ENCODE results near the gene WDFY3.

WDFY3 gene

GRCh38 chr4:84913176-84913575 lies 53.3 kb downstream of the WDFY3 start:
- H3K4me3 Mint-ChIP-seq, result no peak overlapping the region
- no peaks in the 10 kb centered on the region for H3K36me3 Mint-ChIP-seq (ENCODE audit: low read depth)
- H3K4me1 Mint-ChIP-seq (ENCODE audit: low read depth), result no peaks in the 10 kb centered on the region

DNA sequence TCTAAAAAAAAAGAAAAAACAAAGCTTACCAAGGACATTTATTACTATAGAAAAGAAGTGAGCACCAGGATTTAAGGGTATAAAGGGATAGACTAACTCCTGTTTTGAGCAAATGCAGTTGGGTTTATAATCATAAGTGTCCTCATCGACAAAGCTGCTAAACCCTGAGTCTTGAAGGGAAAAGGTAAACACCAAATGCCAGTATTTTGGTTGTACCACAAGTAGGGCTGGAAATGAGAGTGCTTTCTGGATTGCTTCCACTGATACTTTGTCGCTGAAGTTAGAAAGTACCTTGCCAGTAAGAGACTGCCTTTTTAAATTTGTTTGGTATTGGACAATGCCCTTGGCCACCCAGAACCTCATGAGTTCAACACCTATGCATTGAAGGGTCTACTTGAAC lies 53.7 kb downstream of the WDFY3 start:
- Mint-ChIP-seq H3K36me3 (ENCODE audit: low read depth) (no peaks in the 10 kb centered on the region), H3K4me1 (ENCODE audit: low read depth) (no peaks in the 10 kb centered on the region), H3K27me3 (ENCODE audit: low read depth) (no peaks in the 10 kb centered on the region), H3K4me3 (no peak overlapping the region), H3K27ac (no peak overlapping the region), H3K9me3 (no peaks in the 10 kb centered on the region)
- DNase-seq (ENCODE audit: low spot score), result no peak

More at GRCh38 chr4:84913176-84913575, 53.3 kb downstream of the WDFY3 start:
- Mint-ChIP-seq H3K9me3 (no peaks in the 10 kb centered on the region), H3K27me3 (ENCODE audit: low read depth) (no peaks in the 10 kb centered on the region), H3K27ac (no peak overlapping the region)
- no peak for DNase-seq (ENCODE audit: low spot score)

DNA sequence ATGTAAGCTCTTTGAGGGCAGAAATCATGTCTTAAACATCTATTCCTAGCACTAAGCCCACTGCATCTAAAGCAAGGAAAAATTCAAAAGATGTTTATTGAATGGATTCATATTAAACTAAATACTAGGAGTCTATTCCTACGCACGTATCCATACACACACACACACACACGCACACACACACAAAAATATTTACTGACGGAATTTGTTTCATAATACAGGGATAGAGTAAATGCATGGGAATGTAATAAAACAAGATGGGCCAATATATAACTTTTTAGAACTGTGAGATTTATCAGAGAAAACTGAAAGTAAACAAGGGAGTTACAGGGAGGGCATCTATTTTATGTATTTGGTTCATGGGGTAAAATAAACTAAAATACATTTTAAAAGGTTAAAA lies 57.6 kb downstream of the WDFY3 start:
- H3K36me3 Mint-ChIP-seq (ENCODE audit: low read depth), result no peaks in the 10 kb centered on the region
- no peak overlapping the region for H3K27ac Mint-ChIP-seq
- no peak overlapping the region for H3K4me3 Mint-ChIP-seq
- no peak for DNase-seq (ENCODE audit: low spot score)
- H3K4me1 Mint-ChIP-seq (ENCODE audit: low read depth), result no peaks in the 10 kb centered on the region
- no peaks in the 10 kb centered on the region for H3K9me3 Mint-ChIP-seq
- no peaks in the 10 kb centered on the region for H3K27me3 Mint-ChIP-seq (ENCODE audit: low read depth)

GRCh38 chr4:84907145-84907544 lies 59.3 kb downstream of the WDFY3 start:
- Mint-ChIP-seq H3K36me3 (ENCODE audit: low read depth) (no peaks in the 10 kb centered on the region), H3K4me1 (ENCODE audit: low read depth) (no peaks in the 10 kb centered on the region), H3K27ac (no peak overlapping the region), H3K9me3 (no peaks in the 10 kb centered on the region), H3K4me3 (no peak overlapping the region), H3K27me3 (ENCODE audit: low read depth) (no peaks in the 10 kb centered on the region)
- DNase-seq (ENCODE audit: low spot score), result no peak

GRCh38 chr4:84905646-84906045 lies 60.8 kb downstream of the WDFY3 start:
- Mint-ChIP-seq H3K27ac (no peak overlapping the region), H3K4me1 (ENCODE audit: low read depth) (no peaks in the 10 kb centered on the region)

GRCh38 chr4:84901740-84902281 lies 64.7 kb downstream of the WDFY3 start:
- Mint-ChIP-seq H3K9me3 (no peaks in the 10 kb centered on the region), H3K36me3 (ENCODE audit: low read depth) (no peaks in the 10 kb centered on the region), H3K27ac (no peak overlapping the region), H3K27me3 (ENCODE audit: low read depth) (no peaks in the 10 kb centered on the region), H3K4me1 (ENCODE audit: low read depth) (no peaks in the 10 kb centered on the region), H3K4me3 (no peak overlapping the region)
- DNase-seq (ENCODE audit: low spot score), result no peak

More at GRCh38 chr4:84905646-84906045, 60.8 kb downstream of the WDFY3 start:
- Mint-ChIP-seq H3K9me3 (no peaks in the 10 kb centered on the region), H3K4me3 (no peak overlapping the region), H3K36me3 (ENCODE audit: low read depth) (no peaks in the 10 kb centered on the region), H3K27me3 (ENCODE audit: low read depth) (no peaks in the 10 kb centered on the region)
- no peak for DNase-seq (ENCODE audit: low spot score)

DNA sequence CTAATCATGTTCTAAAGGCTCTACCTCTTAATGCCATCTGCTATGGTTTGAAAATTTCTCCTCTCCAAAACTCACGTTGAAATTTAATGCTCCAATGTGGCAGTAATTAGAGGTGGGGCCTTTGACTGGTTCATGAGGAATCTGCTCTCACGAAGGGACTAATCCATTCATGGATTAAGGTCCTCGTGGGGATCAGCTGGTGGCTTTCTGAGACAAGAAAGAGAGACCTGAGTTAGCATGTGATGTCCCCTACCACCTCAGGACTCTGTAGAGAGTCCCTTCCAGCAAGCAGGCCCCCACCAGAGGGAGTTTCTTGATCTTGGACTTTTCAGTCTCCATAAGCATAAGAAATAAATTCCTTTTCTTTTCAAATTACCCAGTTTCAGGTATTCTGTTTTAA lies 65.3 kb downstream of the WDFY3 start:
- no peak for DNase-seq (ENCODE audit: low spot score)
- H3K36me3 Mint-ChIP-seq (ENCODE audit: low read depth), result no peaks in the 10 kb centered on the region

DNA sequence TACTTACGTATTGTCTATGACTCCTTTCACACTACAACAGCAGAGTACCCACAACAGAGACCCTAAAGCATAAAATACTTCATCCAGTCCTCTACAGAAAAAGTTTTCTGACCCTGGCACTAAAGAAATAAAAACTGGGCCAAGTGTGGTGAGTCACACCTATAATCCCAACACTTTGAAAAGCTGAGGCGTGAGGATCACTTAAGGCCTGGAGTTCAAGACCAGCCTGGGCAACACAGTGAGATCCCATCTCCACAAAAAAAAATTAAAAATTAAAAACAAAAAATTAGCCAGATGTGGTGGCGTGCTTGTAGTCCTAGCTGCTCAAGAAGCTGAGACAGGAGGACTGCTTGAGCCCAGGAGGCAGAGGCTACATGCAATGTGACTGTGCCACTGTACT lies 66.9 kb downstream of the WDFY3 start:
- no peaks in the 10 kb centered on the region for H3K36me3 Mint-ChIP-seq (ENCODE audit: low read depth)
- no peak for DNase-seq (ENCODE audit: low spot score)
- H3K4me3 Mint-ChIP-seq, result no peak overlapping the region
- no peaks in the 10 kb centered on the region for H3K4me1 Mint-ChIP-seq (ENCODE audit: low read depth)
- H3K27ac Mint-ChIP-seq, result no peak overlapping the region
- H3K9me3 Mint-ChIP-seq, result no peaks in the 10 kb centered on the region
- H3K27me3 Mint-ChIP-seq (ENCODE audit: low read depth), result no peaks in the 10 kb centered on the region

More for the DNA sequence above, 65.3 kb downstream of the WDFY3 start:
- Mint-ChIP-seq H3K9me3 (no peaks in the 10 kb centered on the region), H3K4me1 (ENCODE audit: low read depth) (no peaks in the 10 kb centered on the region), H3K27me3 (ENCODE audit: low read depth) (no peaks in the 10 kb centered on the region), H3K27ac (no peak overlapping the region), H3K4me3 (no peak overlapping the region)

- Mint-ChIP-seq H3K27me3 (ENCODE audit: low read depth) (no peaks in the 10 kb centered on the region), H3K27ac (no peak overlapping the region), H3K36me3 (ENCODE audit: low read depth) (no peaks in the 10 kb centered on the region), H3K9me3 (no peaks in the 10 kb centered on the region), H3K4me3 (no peak overlapping the region), H3K4me1 (ENCODE audit: low read depth) (no peaks in the 10 kb centered on the region)
- DNase-seq (ENCODE audit: low spot score), result no peak
Observed at GRCh38 chr4:84897516-84897915, 69.0 kb downstream of the WDFY3 start.

DNA sequence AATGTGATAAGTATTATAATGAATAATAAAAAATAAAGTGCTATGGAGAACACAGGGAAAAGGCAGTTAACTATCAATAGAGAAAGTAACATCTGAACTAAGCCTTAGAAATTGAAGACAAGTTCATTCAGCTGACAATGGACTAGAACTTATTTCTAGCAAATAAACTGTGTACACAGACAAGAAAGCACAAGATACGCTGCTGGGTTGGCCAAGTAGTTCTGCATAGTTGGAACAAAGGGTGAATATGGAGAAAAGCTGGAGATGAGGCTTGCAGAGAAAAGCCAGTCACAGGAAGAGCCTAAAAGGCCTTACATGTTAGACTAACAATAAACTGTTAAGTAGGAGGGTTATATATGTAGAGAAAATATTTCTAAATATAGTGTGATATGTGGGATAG lies 71.2 kb downstream of the WDFY3 start:
- Mint-ChIP-seq H3K4me1 (ENCODE audit: low read depth) (no peaks in the 10 kb centered on the region), H3K36me3 (ENCODE audit: low read depth) (no peaks in the 10 kb centered on the region), H3K4me3 (no peak overlapping the region), H3K27ac (no peak overlapping the region), H3K9me3 (no peaks in the 10 kb centered on the region), H3K27me3 (ENCODE audit: low read depth) (no peaks in the 10 kb centered on the region)
- no peak for DNase-seq (ENCODE audit: low spot score)

- H3K27me3 Mint-ChIP-seq (ENCODE audit: low read depth), result no peaks in the 10 kb centered on the region
- no peaks in the 10 kb centered on the region for H3K9me3 Mint-ChIP-seq
- no peaks in the 10 kb centered on the region for H3K4me1 Mint-ChIP-seq (ENCODE audit: low read depth)
- no peak overlapping the region for H3K4me3 Mint-ChIP-seq
- H3K36me3 Mint-ChIP-seq (ENCODE audit: low read depth), result no peaks in the 10 kb centered on the region
- H3K27ac Mint-ChIP-seq, result no peak overlapping the region
- no peak for DNase-seq (ENCODE audit: low spot score)
Observed at GRCh38 chr4:84894621-84895020, 71.9 kb downstream of the WDFY3 start.

- Mint-ChIP-seq H3K4me3 (no peak overlapping the region), H3K9me3 (no peaks in the 10 kb centered on the region), H3K27me3 (ENCODE audit: low read depth) (no peaks in the 10 kb centered on the region), H3K36me3 (ENCODE audit: low read depth) (no peaks in the 10 kb centered on the region), H3K27ac (no peak overlapping the region), H3K4me1 (ENCODE audit: low read depth) (no peaks in the 10 kb centered on the region)
- DNase-seq (ENCODE audit: low spot score), result no peak
Observed at GRCh38 chr4:84892950-84893349, 73.5 kb downstream of the WDFY3 start.

GRCh38 chr4:84887824-84888223 lies 78.7 kb downstream of the WDFY3 start:
- Mint-ChIP-seq H3K36me3 (ENCODE audit: low read depth) (no peaks in the 10 kb centered on the region), H3K27ac (no peak overlapping the region), H3K4me3 (no peak overlapping the region), H3K9me3 (no peaks in the 10 kb centered on the region), H3K27me3 (ENCODE audit: low read depth) (no peaks in the 10 kb centered on the region), H3K4me1 (ENCODE audit: low read depth) (no peaks in the 10 kb centered on the region)
- no peak for DNase-seq (ENCODE audit: low spot score)

- Mint-ChIP-seq H3K27me3 (ENCODE audit: low read depth) (no peaks in the 10 kb centered on the region), H3K9me3 (no peaks in the 10 kb centered on the region), H3K36me3 (ENCODE audit: low read depth) (no peaks in the 10 kb centered on the region), H3K4me1 (ENCODE audit: low read depth) (no peaks in the 10 kb centered on the region), H3K4me3 (no peak overlapping the region), H3K27ac (no peak overlapping the region)
- DNase-seq (ENCODE audit: low spot score), result no peak
Observed at GRCh38 chr4:84879651-84880200, 86.8 kb downstream of the WDFY3 start.

DNA sequence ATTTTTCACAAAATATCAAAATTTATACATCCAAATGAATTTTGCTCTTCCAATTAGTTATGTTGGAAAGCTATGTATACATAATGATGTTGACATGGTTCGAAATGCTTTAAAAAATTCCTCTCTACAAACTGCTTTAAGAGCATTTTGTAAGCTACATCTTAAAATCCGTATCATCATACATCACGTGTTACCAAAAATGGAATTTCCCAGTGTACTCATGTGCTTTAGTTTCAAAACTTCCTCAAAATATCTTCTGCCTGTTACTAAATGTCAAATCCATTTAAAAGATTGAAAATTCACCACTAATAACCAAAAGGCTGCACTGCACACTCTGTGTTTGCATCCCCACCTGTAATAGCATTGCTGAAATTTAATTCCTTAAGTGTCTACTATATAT lies 87.9 kb downstream of the WDFY3 start:
- DNase-seq (ENCODE audit: low spot score), result no peak
- H3K9me3 Mint-ChIP-seq, result no peaks in the 10 kb centered on the region

More for the DNA sequence above, 87.9 kb downstream of the WDFY3 start:
- Mint-ChIP-seq H3K4me1 (ENCODE audit: low read depth) (no peaks in the 10 kb centered on the region), H3K4me3 (no peak overlapping the region), H3K27me3 (ENCODE audit: low read depth) (no peaks in the 10 kb centered on the region), H3K27ac (no peak overlapping the region), H3K36me3 (ENCODE audit: low read depth) (no peaks in the 10 kb centered on the region)
